NB4 (cell line): ENCODE results near the gene FANK1.
"Not testable (repeated sequence)": the region's sequence is repeated elsewhere in the genome, so short reads cannot be mapped to it uniquely, and the experiment has no call there.

Experiments
- TF ChIP-seq, protein P1 (sequence below): IDR thresholded peaks from one replicate; pipeline ENCODE4 v1.5.1; 2012; ENCODE audit warnings: low read depth, low read length
- TF ChIP-seq, protein P2 (sequence below): IDR thresholded peaks from 2 replicates; pipeline ENCODE4 v1.6.1; 2011; ENCODE audit warnings: low read depth, low read length

DNA sequence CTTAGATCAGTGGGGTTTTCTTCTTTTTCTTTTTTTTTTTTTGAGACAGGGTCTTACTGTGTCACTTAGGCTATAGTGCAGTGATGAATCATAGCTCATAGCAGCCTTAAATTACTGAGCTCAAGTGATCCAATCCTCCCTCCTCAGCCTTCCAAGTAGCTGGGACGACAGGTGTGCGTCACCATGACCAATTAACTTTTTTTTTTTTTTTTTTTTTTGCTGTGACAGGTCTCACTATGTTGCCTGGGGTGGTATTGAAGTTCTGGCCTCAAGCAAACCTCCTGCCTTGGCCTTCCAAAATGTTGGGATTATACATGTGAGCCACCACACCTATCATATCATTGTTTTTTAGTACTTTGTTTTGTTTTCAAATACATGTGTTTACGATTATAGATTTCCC, 13.1 kb downstream of the FANK1 start:
- TF ChIP-seq, protein P1, sequence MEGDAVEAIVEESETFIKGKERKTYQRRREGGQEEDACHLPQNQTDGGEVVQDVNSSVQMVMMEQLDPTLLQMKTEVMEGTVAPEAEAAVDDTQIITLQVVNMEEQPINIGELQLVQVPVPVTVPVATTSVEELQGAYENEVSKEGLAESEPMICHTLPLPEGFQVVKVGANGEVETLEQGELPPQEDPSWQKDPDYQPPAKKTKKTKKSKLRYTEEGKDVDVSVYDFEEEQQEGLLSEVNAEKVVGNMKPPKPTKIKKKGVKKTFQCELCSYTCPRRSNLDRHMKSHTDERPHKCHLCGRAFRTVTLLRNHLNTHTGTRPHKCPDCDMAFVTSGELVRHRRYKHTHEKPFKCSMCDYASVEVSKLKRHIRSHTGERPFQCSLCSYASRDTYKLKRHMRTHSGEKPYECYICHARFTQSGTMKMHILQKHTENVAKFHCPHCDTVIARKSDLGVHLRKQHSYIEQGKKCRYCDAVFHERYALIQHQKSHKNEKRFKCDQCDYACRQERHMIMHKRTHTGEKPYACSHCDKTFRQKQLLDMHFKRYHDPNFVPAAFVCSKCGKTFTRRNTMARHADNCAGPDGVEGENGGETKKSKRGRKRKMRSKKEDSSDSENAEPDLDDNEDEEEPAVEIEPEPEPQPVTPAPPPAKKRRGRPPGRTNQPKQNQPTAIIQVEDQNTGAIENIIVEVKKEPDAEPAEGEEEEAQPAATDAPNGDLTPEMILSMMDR, result not testable (repeated sequence)
- TF ChIP-seq, protein P2, sequence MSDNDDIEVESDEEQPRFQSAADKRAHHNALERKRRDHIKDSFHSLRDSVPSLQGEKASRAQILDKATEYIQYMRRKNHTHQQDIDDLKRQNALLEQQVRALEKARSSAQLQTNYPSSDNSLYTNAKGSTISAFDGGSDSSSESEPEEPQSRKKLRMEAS, result not testable (repeated sequence)
